ENCODE results near the gene SACM1L. TPM values are rescaled to one million over a fixed set of nuclear protein-coding genes. Genes with fewer than 3 reads are reported as not detected.

SACM1L gene
- total and polyA plus RNA-seq, 2 of the 13 experiments (the other 11 are each of a cell fraction or from before 2014, with no cell fraction given) = 15.1 to 27.8 TPM

DNA sequence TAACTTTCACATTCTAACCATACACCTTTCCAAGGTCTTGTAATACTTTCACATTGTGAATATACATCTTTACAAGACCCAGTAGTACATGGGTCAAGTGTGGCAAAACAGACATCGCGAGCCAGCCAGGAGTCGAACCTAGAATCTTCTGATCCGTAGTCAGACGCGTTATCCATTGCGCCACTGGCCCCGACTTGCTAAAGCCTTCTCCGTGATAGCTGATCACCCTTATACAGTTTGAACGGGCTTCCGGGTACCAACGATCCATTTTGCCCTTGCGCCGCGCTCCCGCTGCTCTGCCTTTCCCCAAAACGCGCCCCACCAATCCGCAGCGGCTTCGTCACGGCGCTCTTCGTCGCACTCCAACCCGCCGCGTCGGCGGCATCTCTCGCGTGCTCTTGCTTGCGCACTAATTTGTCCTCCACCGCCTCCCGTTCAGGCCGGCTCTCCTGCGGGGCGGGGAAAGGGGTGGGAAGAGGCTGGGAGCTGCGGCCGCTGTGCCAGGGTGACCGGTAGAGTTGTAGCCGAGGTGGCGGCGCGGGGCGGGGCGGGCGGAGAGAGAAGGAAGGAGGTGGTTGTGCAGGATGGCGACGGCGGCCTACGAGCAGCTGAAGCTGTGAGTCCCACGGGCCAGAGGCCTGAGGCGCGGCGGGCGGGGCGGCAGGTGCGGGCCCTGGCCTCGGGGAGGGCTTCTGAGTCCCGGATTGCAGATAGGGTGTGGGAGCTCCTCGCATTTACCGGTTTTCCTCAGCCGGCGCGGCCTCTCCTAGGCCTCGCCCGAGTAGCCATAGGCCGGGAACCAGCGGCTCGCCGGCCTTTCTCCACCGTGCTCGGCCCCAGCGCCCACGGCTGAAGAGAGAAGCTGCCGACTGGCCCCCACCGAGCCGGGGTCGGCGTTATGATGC is at the start of gene SACM1L (continued):
- TF ChIP-seq, protein P1, sequence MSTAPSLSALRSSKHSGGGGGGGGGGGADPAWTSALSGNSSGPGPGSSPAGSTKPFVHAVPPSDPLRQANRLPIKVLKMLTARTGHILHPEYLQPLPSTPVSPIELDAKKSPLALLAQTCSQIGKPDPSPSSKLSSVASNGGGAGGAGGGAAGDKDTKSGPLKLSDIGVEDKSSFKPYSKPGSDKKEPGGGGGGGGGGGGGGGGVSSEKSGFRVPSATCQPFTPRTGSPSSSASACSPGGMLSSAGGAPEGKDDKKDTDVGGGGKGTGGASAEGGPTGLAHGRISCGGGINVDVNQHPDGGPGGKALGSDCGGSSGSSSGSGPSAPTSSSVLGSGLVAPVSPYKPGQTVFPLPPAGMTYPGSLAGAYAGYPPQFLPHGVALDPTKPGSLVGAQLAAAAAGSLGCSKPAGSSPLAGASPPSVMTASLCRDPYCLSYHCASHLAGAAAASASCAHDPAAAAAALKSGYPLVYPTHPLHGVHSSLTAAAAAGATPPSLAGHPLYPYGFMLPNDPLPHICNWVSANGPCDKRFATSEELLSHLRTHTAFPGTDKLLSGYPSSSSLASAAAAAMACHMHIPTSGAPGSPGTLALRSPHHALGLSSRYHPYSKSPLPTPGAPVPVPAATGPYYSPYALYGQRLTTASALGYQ (CRISPR knock-in tag; IDR thresholded peaks at IDR 0.05) = peak; percentile 78; the same call in 1 of the 2 replicates
- TF ChIP-seq ZNF205 (CRISPR knock-in tag; IDR thresholded peaks at IDR 0.05) = peak; percentile 86
- no peak for TF ChIP-seq SNRNP70 (IDR thresholded peaks at IDR 0.05; ENCODE audit: low read depth, low read length)
- TF ChIP-seq TEAD3 (CRISPR knock-in tag; optimal IDR thresholded peaks at IDR 0.05; ENCODE audit: borderline replicate concordance) = peak; percentile 77
- TF ChIP-seq ZNF878 (CRISPR knock-in tag; IDR thresholded peaks at IDR 0.05) = peak; percentile 95
- TF ChIP-seq, protein P2, sequence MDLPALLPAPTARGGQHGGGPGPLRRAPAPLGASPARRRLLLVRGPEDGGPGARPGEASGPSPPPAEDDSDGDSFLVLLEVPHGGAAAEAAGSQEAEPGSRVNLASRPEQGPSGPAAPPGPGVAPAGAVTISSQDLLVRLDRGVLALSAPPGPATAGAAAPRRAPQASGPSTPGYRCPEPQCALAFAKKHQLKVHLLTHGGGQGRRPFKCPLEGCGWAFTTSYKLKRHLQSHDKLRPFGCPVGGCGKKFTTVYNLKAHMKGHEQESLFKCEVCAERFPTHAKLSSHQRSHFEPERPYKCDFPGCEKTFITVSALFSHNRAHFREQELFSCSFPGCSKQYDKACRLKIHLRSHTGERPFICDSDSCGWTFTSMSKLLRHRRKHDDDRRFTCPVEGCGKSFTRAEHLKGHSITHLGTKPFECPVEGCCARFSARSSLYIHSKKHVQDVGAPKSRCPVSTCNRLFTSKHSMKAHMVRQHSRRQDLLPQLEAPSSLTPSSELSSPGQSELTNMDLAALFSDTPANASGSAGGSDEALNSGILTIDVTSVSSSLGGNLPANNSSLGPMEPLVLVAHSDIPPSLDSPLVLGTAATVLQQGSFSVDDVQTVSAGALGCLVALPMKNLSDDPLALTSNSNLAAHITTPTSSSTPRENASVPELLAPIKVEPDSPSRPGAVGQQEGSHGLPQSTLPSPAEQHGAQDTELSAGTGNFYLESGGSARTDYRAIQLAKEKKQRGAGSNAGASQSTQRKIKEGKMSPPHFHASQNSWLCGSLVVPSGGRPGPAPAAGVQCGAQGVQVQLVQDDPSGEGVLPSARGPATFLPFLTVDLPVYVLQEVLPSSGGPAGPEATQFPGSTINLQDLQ (CRISPR knock-in tag; IDR thresholded peaks at IDR 0.05) = peak; percentile 78; the same call in 1 of the 2 replicates
- TF ChIP-seq, protein P3, sequence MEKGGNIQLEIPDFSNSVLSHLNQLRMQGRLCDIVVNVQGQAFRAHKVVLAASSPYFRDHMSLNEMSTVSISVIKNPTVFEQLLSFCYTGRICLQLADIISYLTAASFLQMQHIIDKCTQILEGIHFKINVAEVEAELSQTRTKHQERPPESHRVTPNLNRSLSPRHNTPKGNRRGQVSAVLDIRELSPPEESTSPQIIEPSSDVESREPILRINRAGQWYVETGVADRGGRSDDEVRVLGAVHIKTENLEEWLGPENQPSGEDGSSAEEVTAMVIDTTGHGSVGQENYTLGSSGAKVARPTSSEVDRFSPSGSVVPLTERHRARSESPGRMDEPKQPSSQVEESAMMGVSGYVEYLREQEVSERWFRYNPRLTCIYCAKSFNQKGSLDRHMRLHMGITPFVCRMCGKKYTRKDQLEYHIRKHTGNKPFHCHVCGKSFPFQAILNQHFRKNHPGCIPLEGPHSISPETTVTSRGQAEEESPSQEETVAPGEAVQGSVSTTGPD (CRISPR knock-in tag; IDR thresholded peaks at IDR 0.05) = no peak
- TF ChIP-seq SCMH1 (CRISPR knock-in tag; IDR thresholded peaks at IDR 0.05; ENCODE audit: borderline replicate concordance) = no peak
- TF ChIP-seq ZNF501 (CRISPR knock-in tag; IDR thresholded peaks at IDR 0.05) = peak; percentile 96
- TF ChIP-seq BORCS8-MEF2B (CRISPR knock-in tag; IDR thresholded peaks at IDR 0.05) = peak; percentile 84; the same call in 1 of the 2 replicates
- peak; percentile 93 for TF ChIP-seq HDAC1 (CRISPR knock-in tag; IDR thresholded peaks at IDR 0.05)
- TF ChIP-seq NFIB (CRISPR knock-in tag; IDR thresholded peaks at IDR 0.05; ENCODE audit: borderline replicate concordance) = no peak
- TF ChIP-seq NONO (IDR thresholded peaks at IDR 0.05) = no peak
- TF ChIP-seq NONO (CRISPR knock-in tag; conservative IDR thresholded peaks at IDR 0.05) = peak; percentile 94
- no peak for TF ChIP-seq MATR3 (CRISPR knock-in tag; IDR thresholded peaks at IDR 0.05)
- no peak for TF ChIP-seq ARNT (IDR thresholded peaks at IDR 0.05)
- TF ChIP-seq FOXA3 (CRISPR knock-in tag; IDR thresholded peaks at IDR 0.05) = peak; percentile 27
- TF ChIP-seq, protein P4, sequence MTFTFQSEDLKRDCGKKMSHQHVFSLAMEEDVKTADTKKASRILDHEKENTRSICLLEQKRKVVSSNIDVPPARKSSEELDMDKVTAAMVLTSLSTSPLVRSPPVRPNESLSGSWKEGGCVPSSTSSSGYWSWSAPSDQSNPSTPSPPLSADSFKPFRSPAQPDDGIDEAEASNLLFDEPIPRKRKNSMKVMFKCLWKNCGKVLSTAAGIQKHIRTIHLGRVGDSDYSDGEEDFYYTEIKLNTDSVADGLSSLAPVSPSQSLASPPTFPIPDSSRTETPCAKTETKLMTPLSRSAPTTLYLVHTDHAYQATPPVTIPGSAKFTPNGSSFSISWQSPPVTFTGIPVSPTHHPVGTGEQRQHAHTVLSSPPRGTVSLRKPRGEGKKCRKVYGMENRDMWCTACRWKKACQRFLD (CRISPR knock-in tag; IDR thresholded peaks at IDR 0.05; ENCODE audit: borderline replicate concordance) = peak; percentile 28; the same call in 1 of the 2 replicates
- TF ChIP-seq, protein P5, sequence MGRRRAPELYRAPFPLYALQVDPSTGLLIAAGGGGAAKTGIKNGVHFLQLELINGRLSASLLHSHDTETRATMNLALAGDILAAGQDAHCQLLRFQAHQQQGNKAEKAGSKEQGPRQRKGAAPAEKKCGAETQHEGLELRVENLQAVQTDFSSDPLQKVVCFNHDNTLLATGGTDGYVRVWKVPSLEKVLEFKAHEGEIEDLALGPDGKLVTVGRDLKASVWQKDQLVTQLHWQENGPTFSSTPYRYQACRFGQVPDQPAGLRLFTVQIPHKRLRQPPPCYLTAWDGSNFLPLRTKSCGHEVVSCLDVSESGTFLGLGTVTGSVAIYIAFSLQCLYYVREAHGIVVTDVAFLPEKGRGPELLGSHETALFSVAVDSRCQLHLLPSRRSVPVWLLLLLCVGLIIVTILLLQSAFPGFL (CRISPR knock-in tag; IDR thresholded peaks at IDR 0.05) = peak; percentile 70; the same call in 1 of the 2 replicates
